ENCODE measurements around the gene SYNPO2L. TPM values are rescaled to one million over a fixed set of nuclear protein-coding genes. Genes with fewer than 3 reads are reported as not detected.
"Not testable (repeated sequence)": the region's sequence is repeated elsewhere in the genome, so short reads cannot be mapped to it uniquely, and the experiment has no call there.

Gene SYNPO2L
- total and polyA plus RNA-seq, 2 experiments from 2014 or later, result 0.11 to 0.34 TPM

DNA sequence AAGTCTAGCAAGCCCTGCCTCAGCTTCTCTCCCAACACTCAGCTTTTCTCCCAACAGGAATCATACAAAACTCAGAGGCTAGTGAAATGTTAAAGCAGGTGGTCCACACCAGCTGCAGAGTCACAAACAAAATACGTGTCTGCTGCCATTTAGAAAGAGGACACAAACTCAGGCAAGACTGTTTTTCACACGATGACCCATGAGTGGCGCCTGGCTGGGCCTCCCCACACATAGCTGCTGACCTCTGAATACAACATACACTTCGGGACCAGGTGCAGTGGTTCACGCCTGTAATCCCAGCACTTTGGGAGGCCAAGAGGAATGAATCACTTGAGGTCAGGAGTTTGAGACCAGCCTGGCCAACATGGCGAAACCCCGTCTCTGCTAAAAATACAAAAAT is 6.9 kb upstream of the SYNPO2L start:
- H3K27ac ChIP-seq; DNase-seq; H3K36me3 ChIP-seq (ENCODE audit: low read depth); H2AFZ ChIP-seq; H3K9me2 ChIP-seq (ENCODE audit: insufficient read depth); H3K4me2 ChIP-seq (ENCODE audit: unreplicated experiment); H3F3A ChIP-seq (ENCODE audit: insufficient read depth); H3K9ac ChIP-seq; in situ Hi-C loops (cut with MboI); H3K4me3 ChIP-seq; H4K20me1 ChIP-seq (ENCODE audit: insufficient read depth); H3K79me2 ChIP-seq (ENCODE audit: insufficient read depth); H3K9me3 ChIP-seq (ENCODE audit: low read depth); H3K27me3 ChIP-seq (replicated peaks; ENCODE audit: insufficient read depth): not testable (repeated sequence)
- peaks cover 20% of the 10 kb centered on the region for H3K4me1 ChIP-seq (ENCODE audit: insufficient read depth)
- 78 to 79% methylated on average over 7 of the region's 7 CpGs for WGBS, 2 experiments (ENCODE audit: low coverage in 1 of 2, low lambda C conversion rate in 2 of 2, missing lambda C conversion rate in 2 of 2)

- H3K36me3 ChIP-seq (ENCODE audit: low read depth), result no peaks in the 10 kb centered on the region
- H3K9ac ChIP-seq, result no peak overlapping the region
- H3K9me3 ChIP-seq (ENCODE audit: low read depth), result no peaks in the 10 kb centered on the region
- WGBS, 2 experiments (ENCODE audit: low coverage in 1 of 2, low lambda C conversion rate in 2 of 2, missing lambda C conversion rate in 2 of 2), result 83 to 91% methylated on average over 9 to 12 of the region's 12 CpGs
- H3K4me2 ChIP-seq (ENCODE audit: unreplicated experiment), result no peak overlapping the region
- peaks cover 7% of the 10 kb centered on the region for H3K4me1 ChIP-seq (ENCODE audit: insufficient read depth)
- TF ChIP-seq EZH2phosphoT487 (IDR thresholded peaks at IDR 0.05; ENCODE audit: insufficient read depth, low read depth) (no peak), EZH2 (IDR thresholded peaks at IDR 0.05; ENCODE audit: insufficient read depth, poor library complexity, severe bottlenecking) (no peak)
- no peak overlapping the region for H3K27ac ChIP-seq
- H3K4me3 ChIP-seq, result no peak overlapping the region
- in situ Hi-C loops (cut with MboI), result no loop called here
- no peaks in the 10 kb centered on the region for H3K27me3 ChIP-seq (replicated peaks; ENCODE audit: insufficient read depth)
- no peaks in the 10 kb centered on the region for H4K20me1 ChIP-seq (ENCODE audit: insufficient read depth)
- no peaks in the 10 kb centered on the region for H3K79me2 ChIP-seq (ENCODE audit: insufficient read depth)
- peaks cover 5% of the 10 kb centered on the region for H3F3A ChIP-seq (ENCODE audit: insufficient read depth)
- H2AFZ ChIP-seq, result no peak overlapping the region
- H3K9me2 ChIP-seq (ENCODE audit: insufficient read depth), result no peaks in the 10 kb centered on the region
- DNase-seq, result no peak
Observed at GRCh38 chr10:73655257-73655989, 406 bp downstream of the SYNPO2L start.

DNA sequence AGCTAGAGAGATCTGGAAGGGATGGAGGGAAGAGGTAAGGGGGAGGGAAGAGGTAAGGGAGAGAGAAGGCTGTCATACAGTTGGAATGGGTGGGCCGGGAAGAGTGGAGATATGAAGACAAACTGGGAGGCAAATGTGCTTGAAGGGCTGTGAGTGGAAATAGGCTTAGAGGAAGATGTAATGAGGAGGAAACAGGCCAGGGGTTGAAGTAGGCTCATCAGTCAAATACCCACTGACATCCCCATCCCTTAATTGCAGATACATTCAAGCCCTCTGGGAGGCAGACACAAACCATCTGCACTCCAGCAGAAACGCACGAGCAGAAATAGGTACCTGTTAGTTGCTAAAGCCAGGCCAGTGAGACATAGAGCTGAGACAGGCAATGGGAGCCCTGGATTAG is 2.1 kb downstream of the SYNPO2L start:
- Histone ChIP-seq H3K4me1 (ENCODE audit: insufficient read depth) (peaks cover 23% of the 10 kb centered on the region), H3K9ac (no peak overlapping the region), H3K9me2 (ENCODE audit: insufficient read depth) (no peaks in the 10 kb centered on the region), H4K20me1 (ENCODE audit: insufficient read depth) (no peaks in the 10 kb centered on the region), H3F3A (ENCODE audit: insufficient read depth) (peaks cover 22% of the 10 kb centered on the region), H2AFZ (no peak overlapping the region), H3K4me2 (ENCODE audit: unreplicated experiment) (no peak overlapping the region), H3K27me3 (replicated peaks; ENCODE audit: insufficient read depth) (no peaks in the 10 kb centered on the region), H3K27ac (no peak overlapping the region), H3K36me3 (ENCODE audit: low read depth) (no peaks in the 10 kb centered on the region), H3K4me3 (no peak overlapping the region), H3K9me3 (ENCODE audit: low read depth) (no peaks in the 10 kb centered on the region), H3K79me2 (ENCODE audit: insufficient read depth) (no peaks in the 10 kb centered on the region)
- TF ChIP-seq EZH2 (IDR thresholded peaks at IDR 0.05; ENCODE audit: insufficient read depth, poor library complexity, severe bottlenecking) (no peak), EZH2phosphoT487 (IDR thresholded peaks at IDR 0.05; ENCODE audit: insufficient read depth, low read depth) (no peak)
- in situ Hi-C loops (cut with MboI), result no loop called here
- no peak for DNase-seq
- 85 to 88% methylated on average over 3 of the region's 3 CpGs for WGBS, 2 experiments (ENCODE audit: low coverage in 1 of 2, low lambda C conversion rate in 2 of 2, missing lambda C conversion rate in 2 of 2)

DNA sequence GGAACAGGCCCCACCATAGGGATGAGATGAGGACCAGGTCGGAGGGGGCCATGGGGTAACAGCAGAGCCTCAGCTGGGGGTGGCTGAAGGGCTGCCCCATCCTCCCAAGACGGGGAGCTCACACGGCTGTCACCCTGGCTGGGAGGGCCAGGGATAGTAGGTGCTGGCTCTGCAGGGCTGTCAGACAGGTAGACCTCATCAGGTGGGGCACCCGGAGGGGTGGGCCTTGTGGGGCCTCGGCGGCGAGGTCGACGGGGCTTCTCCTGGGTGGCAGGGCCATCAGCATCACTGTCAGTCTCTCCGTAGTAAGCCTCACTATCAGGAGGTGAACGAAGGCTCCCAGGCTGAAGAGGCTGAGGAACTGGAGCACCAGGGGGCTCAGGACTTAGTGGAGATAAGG is 2.6 kb downstream of the SYNPO2L start:
- H3K4me1 ChIP-seq (ENCODE audit: insufficient read depth), result peaks cover 28% of the 10 kb centered on the region
- TF ChIP-seq EZH2phosphoT487 (IDR thresholded peaks at IDR 0.05; ENCODE audit: insufficient read depth, low read depth), result no peak
- no peak for TF ChIP-seq EZH2 (IDR thresholded peaks at IDR 0.05; ENCODE audit: insufficient read depth, poor library complexity, severe bottlenecking)
- no peak overlapping the region for H2AFZ ChIP-seq
- H3K4me2 ChIP-seq (ENCODE audit: unreplicated experiment), result no peak overlapping the region
- no peaks in the 10 kb centered on the region for H3K9me2 ChIP-seq (ENCODE audit: insufficient read depth)
- peaks cover 23% of the 10 kb centered on the region for H3F3A ChIP-seq (ENCODE audit: insufficient read depth)
- 78 to 86% methylated on average over 7 to 11 of the region's 11 CpGs for WGBS, 2 experiments (ENCODE audit: low coverage in 1 of 2, low lambda C conversion rate in 2 of 2, missing lambda C conversion rate in 2 of 2)
- no peak for DNase-seq
- no peaks in the 10 kb centered on the region for H3K79me2 ChIP-seq (ENCODE audit: insufficient read depth)
- H4K20me1 ChIP-seq (ENCODE audit: insufficient read depth), result no peaks in the 10 kb centered on the region
- in situ Hi-C loops (cut with MboI), result no loop called here
- no peak overlapping the region for H3K4me3 ChIP-seq
- no peak overlapping the region for H3K9ac ChIP-seq
- no peak overlapping the region for H3K27ac ChIP-seq
- H3K36me3 ChIP-seq (ENCODE audit: low read depth), result no peaks in the 10 kb centered on the region
- no peaks in the 10 kb centered on the region for H3K9me3 ChIP-seq (ENCODE audit: low read depth)
- H3K27me3 ChIP-seq (replicated peaks; ENCODE audit: insufficient read depth), result no peaks in the 10 kb centered on the region

Measured in GM23248 (cell line).